Measurements from ENCODE around the gene UBE2I.

GRCh38 chr16:1312903-1313302 lies 3.5 kb downstream of the UBE2I start:
- TF ChIP-seq CTCF (IDR thresholded peaks at IDR 0.05; ENCODE audit: low read length) (no peak), EZH2phosphoT487 (IDR thresholded peaks at IDR 0.05; ENCODE audit: low read length) (no peak), EZH2 (optimal IDR thresholded peaks at IDR 0.05; ENCODE audit: low read depth, low read length) (no peak)
